IPS DF 19.7 (cell line): ENCODE data around the gene DDC.
A peak's percentile ranks its signal among the peaks of the same experiment; 100 is the strongest.
"Not testable (repeated sequence)": the region's sequence is repeated elsewhere in the genome, so short reads cannot be mapped to it uniquely, and the experiment has no call there.

Source experiments
- DNase-seq: peaks from one replicate; pipeline ENCODE4 v3.0.0-alpha.2; 2013; ENCODE audit warnings: low read depth, low spot score

Gene DDC

DNA sequence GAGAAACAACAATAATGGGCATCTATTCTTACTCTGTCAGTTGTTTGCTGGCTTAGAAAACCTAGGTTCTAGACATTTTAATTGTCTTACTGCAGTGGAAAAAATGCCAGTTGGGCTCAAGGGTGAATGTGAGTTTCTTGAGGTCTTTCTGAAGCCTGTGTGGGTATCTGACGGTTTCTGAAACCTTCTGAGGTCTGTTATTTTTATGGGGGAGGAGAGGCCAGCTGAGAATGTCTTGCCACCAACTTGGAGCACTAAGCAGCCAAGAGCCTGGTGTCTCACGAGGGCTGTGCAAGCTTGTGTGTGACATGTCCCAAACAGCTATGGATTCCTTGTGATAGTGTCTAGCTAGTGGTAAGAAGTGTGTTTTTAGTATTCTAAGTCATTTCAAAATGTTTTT is 24.2 kb upstream of the DDC start:
- DNase-seq = no peak

DNA sequence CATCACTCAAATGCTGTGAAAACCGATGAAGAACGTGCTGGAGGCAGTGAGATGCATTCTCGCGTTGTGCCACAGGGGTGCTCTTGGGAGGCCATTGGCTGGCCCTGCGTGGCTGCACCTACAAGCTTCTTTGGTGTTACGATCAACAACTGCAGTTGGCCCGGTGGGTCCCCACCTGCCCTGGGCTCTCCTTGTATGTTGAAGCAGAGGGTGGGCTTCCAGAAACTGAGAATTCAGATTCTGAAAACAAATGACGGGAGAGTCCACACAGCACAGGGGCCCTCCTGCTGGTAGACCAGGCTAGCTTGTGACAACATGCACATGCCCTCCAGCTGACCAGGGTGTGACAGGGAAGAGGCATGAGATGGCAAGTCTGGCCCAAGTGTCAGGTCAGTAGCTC is 23.7 kb upstream of the DDC start:
- DNase-seq = peak; percentile 9

DNA sequence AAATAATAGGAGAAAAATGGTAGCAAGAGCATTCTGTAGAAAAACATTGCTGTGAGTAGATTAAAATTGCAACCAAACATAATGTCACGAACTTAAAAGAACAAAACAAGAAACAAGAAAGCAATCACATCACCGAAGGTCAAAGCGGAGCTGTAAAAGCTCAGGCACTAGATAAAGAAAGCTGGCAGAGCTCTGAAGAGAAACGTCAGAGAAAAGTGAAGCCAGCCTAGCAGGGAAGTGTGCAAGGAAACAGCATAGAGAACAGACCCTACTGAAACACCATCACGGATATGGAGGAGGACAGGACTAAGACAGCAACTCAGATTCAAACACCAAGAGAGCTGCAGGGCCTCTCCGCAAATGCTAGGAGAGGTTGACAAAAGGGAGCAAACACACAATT is 22.5 kb upstream of the DDC start:
- DNase-seq = no peak

DNA sequence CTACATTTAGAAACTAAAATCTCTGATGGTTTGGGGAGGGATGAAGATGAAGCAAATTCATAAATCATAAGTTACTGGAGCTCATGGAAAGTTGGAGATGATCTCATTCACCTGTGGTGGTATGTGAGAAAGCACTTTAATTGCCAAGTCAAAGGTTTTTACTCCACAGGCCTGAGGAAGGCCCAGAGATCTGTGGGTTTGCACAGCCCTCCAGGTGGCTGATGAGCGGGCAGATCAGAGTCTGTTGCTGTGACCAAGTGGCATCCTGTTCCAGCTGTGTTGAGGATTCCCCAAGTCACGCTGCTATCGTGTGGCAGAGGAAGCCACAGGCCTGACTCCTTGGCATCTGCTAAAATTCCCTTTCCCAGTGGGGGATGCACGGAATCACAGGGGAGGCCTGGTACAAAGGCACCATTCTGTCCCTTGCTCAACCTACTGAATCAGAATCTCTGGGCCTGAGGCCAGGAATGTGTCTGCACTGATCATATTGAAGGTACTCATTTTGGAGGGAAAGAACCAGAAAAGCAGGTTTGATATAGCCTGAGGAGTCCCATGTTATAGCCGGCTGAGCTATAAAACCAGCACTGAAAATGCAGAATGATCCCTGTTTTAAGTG is 19.7 kb upstream of the DDC start:
- DNase-seq = no peak

GRCh38 chr7:50584386-50584785 is 19.2 kb upstream of the DDC start:
- DNase-seq = no peak

- DNase-seq = not testable (repeated sequence)
These were observed 18.1 kb upstream of the DDC start for GRCh38 chr7:50583295-50583694.

GRCh38 chr7:50582271-50582670 is 17.1 kb upstream of the DDC start:
- not testable (repeated sequence) for DNase-seq

DNA sequence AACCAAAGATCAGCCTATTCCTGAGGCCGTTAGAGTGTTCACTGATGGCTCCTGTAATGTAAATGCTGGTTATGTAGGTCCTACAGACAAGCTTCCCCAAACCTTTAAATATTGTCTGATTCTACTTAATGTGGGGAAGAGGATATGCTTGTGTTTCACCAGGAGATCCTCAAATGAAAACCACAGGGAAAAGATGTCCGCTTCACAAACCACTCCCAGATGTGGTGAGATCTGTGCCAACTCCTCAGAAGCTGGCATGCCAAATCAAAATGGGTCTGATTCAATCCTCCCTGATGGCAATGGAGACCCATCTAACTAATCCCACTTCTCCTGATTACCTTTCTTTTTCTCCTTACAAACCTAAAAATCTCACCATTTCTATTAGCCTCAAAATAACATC is 15.5 kb upstream of the DDC start:
- DNase-seq = not testable (repeated sequence)

DNA sequence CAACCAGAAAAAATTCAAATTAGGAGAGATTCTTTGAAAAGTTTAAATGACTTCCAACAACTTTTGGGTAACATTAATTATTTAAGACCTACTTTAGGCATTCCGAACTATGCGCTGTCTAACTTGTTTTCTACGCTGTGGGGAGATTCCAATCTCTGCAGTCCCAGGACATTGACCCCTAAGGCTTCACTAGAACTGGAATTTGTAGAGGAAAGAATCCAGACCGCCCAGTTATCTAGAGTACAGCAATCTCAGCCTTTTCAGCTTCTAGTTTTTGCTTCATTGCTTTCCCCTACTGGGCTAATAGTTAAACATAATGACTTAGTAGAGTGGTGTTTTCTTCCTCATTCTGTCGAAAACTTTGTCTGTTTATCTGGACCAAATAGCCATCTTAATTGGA is 14.9 kb upstream of the DDC start:
- no peak for DNase-seq

DNA sequence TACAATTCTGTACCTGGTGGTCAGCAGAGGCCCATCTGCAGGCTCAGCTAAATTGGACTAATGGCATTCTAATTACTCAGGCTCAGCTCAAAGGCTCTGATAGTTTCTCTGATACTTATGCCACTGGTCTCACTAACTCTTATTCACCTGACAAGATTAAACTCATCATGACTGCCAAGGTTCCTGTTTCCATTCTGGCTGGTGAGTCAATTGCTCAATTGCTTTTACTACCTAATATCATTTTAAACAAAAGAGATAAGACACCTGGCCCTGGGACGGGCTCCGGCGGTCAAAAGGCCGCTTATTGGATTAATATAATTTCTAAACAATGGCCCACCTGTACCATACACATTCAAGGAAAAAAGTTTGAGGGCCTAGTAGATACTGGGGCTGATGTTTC is 12.9 kb upstream of the DDC start:
- DNase-seq = not testable (repeated sequence)

DNA sequence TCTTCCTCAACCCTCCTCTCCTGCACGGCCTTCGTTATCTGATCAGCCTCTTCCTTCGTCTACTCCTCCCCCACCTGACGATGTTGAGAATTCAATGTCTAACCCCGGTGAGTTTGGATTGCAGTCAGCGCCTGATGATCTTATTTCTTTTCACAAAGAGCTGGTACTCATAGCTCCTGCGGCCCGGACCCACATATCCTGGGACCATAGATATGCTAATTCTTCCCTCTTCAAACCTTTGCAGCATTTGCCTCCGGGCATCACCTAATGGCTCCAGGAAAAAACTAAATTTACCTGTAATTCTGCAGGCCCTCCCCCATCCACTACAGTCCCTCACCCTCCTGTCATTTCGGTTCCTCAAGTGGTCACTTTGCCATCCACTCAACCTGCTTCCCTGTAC is 12.4 kb upstream of the DDC start:
- no peak for DNase-seq

- DNase-seq = not testable (repeated sequence)
These were observed 11.2 kb upstream of the DDC start for GRCh38 chr7:50576388-50576787.

GRCh38 chr7:50567715-50568261 is 2.6 kb upstream of the DDC start:
- no peak for DNase-seq

GRCh38 chr7:50565977-50566376 is 772 bp upstream of the DDC start:
- DNase-seq = no peak

DNA sequence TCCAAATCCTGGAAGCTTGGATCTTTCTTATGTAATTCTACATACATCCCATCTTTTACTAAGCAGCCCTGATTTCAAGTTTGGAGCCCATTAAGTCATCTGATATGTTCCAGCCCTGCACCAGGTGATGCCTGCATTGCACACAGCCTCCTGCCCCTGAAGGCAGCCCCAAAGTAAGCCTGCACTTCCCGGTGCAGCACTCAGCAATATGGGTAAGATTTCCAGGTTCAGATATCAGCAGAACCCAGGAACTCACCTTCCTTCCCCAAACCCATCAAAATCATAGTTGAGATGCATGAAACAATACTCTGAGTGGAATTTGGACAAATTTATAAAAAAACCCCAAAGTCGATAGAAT is 333 bp upstream of the DDC start:
- DNase-seq = no peak

DNA sequence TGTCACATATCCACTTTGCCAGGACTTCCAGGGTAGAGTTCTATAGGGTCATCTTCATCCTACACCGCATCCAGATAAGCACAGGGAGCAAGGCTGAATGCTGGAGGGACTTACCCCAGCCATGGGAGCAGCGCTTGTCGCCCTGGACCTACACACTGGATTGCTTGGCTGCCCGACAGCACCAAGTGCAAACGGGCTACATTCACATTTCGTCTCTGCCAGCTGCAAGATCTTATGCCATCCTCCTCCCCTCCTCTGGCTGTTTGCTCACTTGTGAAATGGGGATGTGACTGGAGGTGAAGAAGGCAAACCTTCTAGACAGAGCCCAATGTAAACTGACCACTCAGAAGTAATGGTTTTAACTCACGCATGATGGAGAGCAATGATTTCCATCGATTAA is 1.0 kb downstream of the DDC start:
- no peak for DNase-seq

- no peak for DNase-seq
These were observed 3.1 kb downstream of the DDC start for GRCh38 chr7:50562136-50562535.

- no peak for DNase-seq
These were observed 4.3 kb downstream of the DDC start for GRCh38 chr7:50560865-50561351.

DNA sequence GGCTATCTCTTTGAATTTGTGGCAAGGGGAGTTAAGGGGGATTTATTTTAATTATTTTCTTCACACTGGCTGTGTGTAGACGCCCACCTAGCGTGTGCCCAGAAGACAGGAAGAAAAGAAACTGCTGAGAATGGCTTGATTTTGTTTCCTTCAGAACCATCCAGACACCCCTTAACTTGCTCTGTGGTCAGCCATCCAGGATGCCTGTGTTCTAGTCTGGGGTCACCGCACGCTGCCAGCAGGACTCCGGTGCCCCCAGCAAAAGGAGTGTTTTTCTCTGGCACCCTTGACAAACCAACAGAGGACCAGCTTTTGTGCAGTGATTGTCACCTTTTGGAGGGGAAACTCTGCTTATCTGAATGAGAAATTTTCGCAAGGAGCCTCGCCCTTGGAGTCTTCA is 5.3 kb downstream of the DDC start:
- no peak for DNase-seq

DNA sequence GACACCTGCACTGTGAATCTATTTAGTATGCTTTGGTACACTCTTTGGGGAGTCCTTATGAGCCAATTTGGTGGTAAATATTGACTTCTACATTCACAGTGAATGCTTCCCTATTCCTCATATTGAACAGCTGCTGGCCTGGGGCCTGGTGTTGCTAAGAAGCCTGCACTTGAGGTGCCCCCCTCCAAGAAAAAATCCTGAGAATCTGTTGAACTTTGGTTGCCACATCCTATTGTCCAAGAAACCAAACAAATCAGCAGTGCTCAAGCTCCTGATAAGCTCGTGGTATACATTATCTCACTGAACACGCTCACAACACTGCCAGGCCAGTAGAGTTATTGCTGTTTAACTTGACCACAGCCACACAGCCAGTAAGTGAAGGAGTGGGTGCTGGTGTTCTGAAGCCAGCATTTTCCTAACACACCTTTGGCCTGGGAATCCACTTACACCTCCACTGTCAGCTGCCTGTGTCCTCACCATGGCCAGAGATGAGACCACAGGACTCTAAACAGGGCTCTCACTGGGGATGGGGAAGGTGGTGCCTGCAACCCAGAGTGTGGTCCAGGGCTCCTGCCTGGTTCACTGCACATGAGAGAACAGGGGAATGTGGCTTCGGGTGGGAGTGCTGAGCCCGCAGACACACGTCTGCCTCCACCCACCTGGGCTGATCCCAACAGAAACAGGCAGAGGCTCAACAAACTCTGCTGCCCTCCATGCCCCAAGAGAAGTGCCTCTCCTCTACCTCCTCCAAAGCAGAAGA is 6.7 kb downstream of the DDC start:
- DNase-seq = no peak

DNA sequence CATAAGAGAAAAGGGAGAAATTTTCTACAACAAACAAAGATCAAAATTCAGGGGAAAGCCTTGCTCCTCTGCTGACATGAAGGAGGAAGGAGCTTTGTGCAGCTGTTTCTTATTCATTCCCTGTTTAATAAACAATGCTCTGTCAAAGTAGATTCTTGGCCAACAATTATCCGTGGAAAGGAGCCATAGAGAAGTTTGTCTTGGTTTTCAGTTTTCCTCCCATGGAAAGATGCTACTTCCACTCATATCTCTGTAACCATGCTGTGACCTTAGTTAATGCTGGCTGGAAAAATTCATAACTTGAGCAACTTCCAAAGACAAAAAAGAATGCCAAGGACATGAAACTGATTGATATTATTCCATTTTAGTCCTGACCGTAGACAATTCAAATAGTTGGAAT is 8.1 kb downstream of the DDC start:
- DNase-seq = no peak

- DNase-seq = no peak
These were observed 8.8 kb downstream of the DDC start for GRCh38 chr7:50556247-50556991.
